ENCODE measurements around the gene KBTBD6. TPM values are rescaled to one million over a fixed set of nuclear protein-coding genes. Genes with fewer than 3 reads are reported as not detected.
"Not testable (repeated sequence)": the region's sequence is repeated elsewhere in the genome, so short reads cannot be mapped to it uniquely, and the experiment has no call there.

The KBTBD6 gene
- total RNA-seq, 1 donor from 2014 or later: 2.0 TPM

DNA sequence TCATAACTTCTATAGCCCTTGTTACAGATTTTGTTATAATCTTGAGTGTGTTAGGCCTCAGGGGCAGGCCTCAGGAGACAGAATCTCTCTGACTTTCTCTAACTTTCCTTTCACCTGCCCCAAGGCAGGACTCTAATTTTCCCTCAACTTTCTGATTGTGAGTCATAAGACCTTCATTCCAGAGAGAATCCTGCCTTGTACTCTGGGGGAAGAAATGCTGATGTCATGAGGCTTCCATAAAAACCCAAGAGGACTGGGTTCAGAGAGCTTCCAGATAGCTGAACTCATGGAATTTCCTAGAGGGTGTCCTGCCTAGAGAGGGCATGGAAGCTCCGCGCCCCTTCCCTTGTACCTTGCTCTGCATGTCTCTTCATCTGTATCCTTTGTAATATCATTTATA is 5.3 kb upstream of the KBTBD6 start:
- Histone ChIP-seq H3K27ac (no peak overlapping the region), H3K36me3 (no peaks in the 10 kb centered on the region), H3K4me1 (peaks cover 0 to 2% of the 10 kb centered on the region in 2 donors), H3K4me3 (no peak overlapping the region), H3K9me3 (no peaks in the 10 kb centered on the region), H3K27me3 (no peaks in the 10 kb centered on the region)
- no peak for DNase-seq (ENCODE audit: low spot score in 2 of 2)
- TF ChIP-seq, protein P1, sequence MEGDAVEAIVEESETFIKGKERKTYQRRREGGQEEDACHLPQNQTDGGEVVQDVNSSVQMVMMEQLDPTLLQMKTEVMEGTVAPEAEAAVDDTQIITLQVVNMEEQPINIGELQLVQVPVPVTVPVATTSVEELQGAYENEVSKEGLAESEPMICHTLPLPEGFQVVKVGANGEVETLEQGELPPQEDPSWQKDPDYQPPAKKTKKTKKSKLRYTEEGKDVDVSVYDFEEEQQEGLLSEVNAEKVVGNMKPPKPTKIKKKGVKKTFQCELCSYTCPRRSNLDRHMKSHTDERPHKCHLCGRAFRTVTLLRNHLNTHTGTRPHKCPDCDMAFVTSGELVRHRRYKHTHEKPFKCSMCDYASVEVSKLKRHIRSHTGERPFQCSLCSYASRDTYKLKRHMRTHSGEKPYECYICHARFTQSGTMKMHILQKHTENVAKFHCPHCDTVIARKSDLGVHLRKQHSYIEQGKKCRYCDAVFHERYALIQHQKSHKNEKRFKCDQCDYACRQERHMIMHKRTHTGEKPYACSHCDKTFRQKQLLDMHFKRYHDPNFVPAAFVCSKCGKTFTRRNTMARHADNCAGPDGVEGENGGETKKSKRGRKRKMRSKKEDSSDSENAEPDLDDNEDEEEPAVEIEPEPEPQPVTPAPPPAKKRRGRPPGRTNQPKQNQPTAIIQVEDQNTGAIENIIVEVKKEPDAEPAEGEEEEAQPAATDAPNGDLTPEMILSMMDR (IDR thresholded peaks at IDR 0.05): no peak
- intact Hi-C loops (cut with DNase I): loop anchor here (10.0 kb wide), 1 partner anchor 213 kb away; no protein-coding TSS in a partner anchor

DNA sequence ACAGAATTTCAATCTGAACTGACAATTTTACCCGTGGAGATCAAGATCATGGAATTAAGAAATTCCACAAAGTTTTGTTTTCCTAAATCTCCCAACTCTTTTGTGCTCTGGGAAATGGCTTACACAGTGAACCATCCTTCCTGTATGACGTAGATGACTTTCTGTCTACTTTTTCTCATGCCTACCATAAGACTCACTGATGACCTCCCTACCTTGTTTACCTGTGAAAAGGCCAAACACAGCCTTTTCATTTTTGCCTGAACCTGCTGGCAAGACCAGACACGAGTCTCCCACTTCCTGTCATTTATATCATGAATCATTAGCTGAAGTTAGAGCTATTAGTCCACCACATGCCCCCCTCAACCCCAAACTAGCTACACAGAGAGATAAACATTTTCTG is 4.6 kb upstream of the KBTBD6 start:
- Histone ChIP-seq H3K27me3 (no peaks in the 10 kb centered on the region), H3K4me1 (peaks cover 0 to 2% of the 10 kb centered on the region in 2 donors), H3K27ac (no peak overlapping the region), H3K9me3 (no peaks in the 10 kb centered on the region), H3K36me3 (no peaks in the 10 kb centered on the region), H3K4me3 (no peak overlapping the region)
- TF ChIP-seq, protein P1 (IDR thresholded peaks at IDR 0.05): no peak
- no peak for DNase-seq (ENCODE audit: low spot score in 2 of 2)
- intact Hi-C loops (cut with DNase I): loop anchor here (10.0 kb wide), 1 partner anchor 212 kb away; no protein-coding TSS in a partner anchor

GRCh38 chr13:41136396-41137031 is 3.9 kb upstream of the KBTBD6 start:
- Histone ChIP-seq H3K9me3 (no peaks in the 10 kb centered on the region), H3K27ac (no peak overlapping the region), H3K27me3 (no peaks in the 10 kb centered on the region), H3K4me1 (peaks cover 0 to 2% of the 10 kb centered on the region in 2 donors), H3K4me3 (no peak overlapping the region), H3K36me3 (no peaks in the 10 kb centered on the region)
- intact Hi-C loops (cut with DNase I): loop anchor here (10.0 kb wide), 1 partner anchor 212 kb away; no protein-coding TSS in a partner anchor
- TF ChIP-seq, protein P1 (IDR thresholded peaks at IDR 0.05): no peak
- no peak for DNase-seq (ENCODE audit: low spot score in 2 of 2)

- no peak overlapping the region for H3K27ac ChIP-seq
- intact Hi-C loops (cut with DNase I): loop anchor here (2.0 to 10.0 kb wide), 3 partner anchors 73 to 209 kb away; partner anchors contain the start of genes MTRF1 and WBP4
- peaks cover 0 to 10% of the 10 kb centered on the region in 2 donors for H3K4me1 ChIP-seq
- no peaks in the 10 kb centered on the region for H3K9me3 ChIP-seq
- DNase-seq (ENCODE audit: low spot score in 2 of 2): no peak
- no peak overlapping the region for H3K4me3 ChIP-seq
- no peaks in the 10 kb centered on the region for H3K27me3 ChIP-seq
- TF ChIP-seq, protein P1 (IDR thresholded peaks at IDR 0.05): no peak
- no peaks in the 10 kb centered on the region for H3K36me3 ChIP-seq
Measured at GRCh38 chr13:41133951-41134350, 1.3 kb upstream of the KBTBD6 start.

DNA sequence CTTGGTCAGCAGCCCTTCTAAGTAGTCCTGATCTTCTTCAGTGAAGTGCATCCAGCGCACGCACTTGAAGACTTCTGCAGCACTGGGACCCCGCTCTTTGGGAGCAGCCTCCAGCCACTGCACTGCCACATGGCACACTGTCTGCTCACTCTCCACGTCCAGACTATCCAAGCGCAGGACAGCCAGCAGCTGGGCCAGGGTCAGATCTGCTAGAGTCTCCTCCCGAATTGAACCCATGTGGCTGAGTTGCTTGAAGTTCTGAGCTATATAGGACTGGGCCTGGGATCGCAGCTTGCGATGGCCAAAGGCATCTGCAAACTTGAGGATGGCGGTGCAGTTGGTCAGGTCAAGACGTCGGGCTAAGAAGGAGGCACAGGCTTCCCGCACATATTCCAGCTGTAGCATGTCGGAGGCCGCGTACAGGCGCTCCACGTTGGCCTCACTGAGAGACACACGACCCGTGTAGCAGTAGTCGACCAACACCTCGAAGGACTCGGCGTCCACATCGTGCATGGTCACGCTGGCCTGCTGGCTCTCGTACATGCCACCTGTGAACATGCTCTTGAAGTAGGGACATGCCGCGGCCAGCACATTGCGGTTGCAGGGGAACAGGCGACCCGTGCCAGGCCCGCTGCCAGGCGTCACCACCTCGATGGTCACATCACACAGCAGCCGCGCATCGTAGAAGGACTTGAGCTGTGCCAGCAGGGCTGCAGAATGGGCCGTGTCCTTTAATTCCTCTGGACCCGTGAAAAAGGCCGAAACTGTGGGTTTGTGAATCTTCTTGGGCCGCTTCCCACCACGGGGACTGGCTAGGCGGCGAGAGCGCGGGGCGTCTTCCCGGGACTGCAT is 716 bp downstream of the KBTBD6 start:
- peak overlapping the region; percentile 76 to 77 for H3K27ac ChIP-seq
- H3K9me3 ChIP-seq; H3K36me3 ChIP-seq; H3K27me3 ChIP-seq; DNase-seq (ENCODE audit: low spot score in 2 of 2); H3K4me1 ChIP-seq: not testable (repeated sequence)
- H3K4me3 ChIP-seq: peak overlapping the region; percentile 77 to 83
- intact Hi-C loops (cut with DNase I): loop anchor here (1.0 to 10.0 kb wide), 4 partner anchors 62 to 207 kb away; partner anchors contain the start of genes KBTBD7, MTRF1 and WBP4

DNA sequence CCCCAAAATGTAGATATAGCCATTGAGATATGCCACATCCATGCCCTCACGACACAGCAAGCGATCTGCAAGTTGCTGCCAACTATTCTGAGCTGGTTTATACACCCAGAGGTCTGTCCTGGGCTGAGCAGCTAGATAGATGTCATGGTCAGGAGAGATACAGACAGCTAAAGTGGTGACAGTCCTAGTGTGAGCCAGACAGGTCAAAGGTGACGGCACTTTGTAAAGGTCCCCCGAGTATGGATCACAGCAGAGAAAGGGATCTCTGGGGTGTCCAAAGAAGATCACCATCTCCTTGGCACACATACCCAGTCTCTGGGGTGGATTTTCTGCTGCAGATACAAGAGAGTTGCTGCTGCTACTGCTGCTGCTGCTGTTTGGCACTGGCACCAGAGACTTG is 1.4 kb downstream of the KBTBD6 start:
- H3K27me3 ChIP-seq; DNase-seq (ENCODE audit: low spot score in 2 of 2); H3K9me3 ChIP-seq; H3K36me3 ChIP-seq; H3K4me1 ChIP-seq; H3K27ac ChIP-seq: not testable (repeated sequence)
- intact Hi-C loops (cut with DNase I): loop anchor here (5.0 to 10.0 kb wide), 2 partner anchors 131 to 206 kb away; partner anchors contain the start of gene MTRF1
- H3K4me3 ChIP-seq: peak overlapping the region; percentile 35 to 77

Measured in ascending aorta (tissue), 2 donors.